SU-DHL-6 (cell line): ENCODE measurements around the gene PCDHAC1.

Experiments used
- H2AFZ ChIP-seq: fragments of 200-600 bp; sonication (generic); 2 replicates; pipeline ENCODE4 v1.6.1; 2014; ENCODE audit warnings: low read depth, mild to moderate bottlenecking, moderate library complexity, mixed read lengths, antibody characterized with exemption, low read length; ENCODE audit not compliant: severe bottlenecking
- H3F3A ChIP-seq: fragments of 200-600 bp; shearing (Covaris generic); 2 replicates; pipeline ENCODE4 v1.6.0; 2016; ENCODE audit warnings: antibody characterized with exemption, mild to moderate bottlenecking; ENCODE audit not compliant: insufficient read depth
- H3K27ac ChIP-seq: fragments of 200-600 bp; sonication (generic); 2 replicates; pipeline ENCODE4 v1.5.1; 2016; ENCODE audit warnings: low read depth, mild to moderate bottlenecking, low read length, moderate library complexity, mixed read lengths
- H3K27me3 ChIP-seq: fragments of 200-600 bp; sonication (generic), shearing (Covaris generic); 2 replicates; pipeline ENCODE4 v1.6.0; 2014; ENCODE audit warnings: mild to moderate bottlenecking, low read length
- H3K36me3 ChIP-seq: fragments of 200-600 bp; sonication (generic); 2 replicates; pipeline ENCODE4 v1.6.1; 2014; ENCODE audit warnings: mild to moderate bottlenecking, low read length, mixed read lengths
- H3K4me2 ChIP-seq: fragments of 300-600, 200-600 bp; shearing (Covaris generic), sonication (generic); 2 replicates; pipeline ENCODE4 v1.6.0; 2014; ENCODE audit warnings: low read length, low read depth, mild to moderate bottlenecking; ENCODE audit not compliant: poor library complexity, severe bottlenecking
- H3K4me3 ChIP-seq: fragments of 200-600 bp; sonication (generic); 2 replicates; pipeline ENCODE4 v1.5.1; 2014; ENCODE audit warnings: antibody characterized with exemption, low read length, mild to moderate bottlenecking, mixed read lengths; ENCODE audit not compliant: insufficient read depth, poor library complexity, severe bottlenecking
- H3K79me2 ChIP-seq: fragments of 200-600 bp; sonication (generic); 2 replicates; pipeline ENCODE4 v1.6.1; 2014; ENCODE audit warnings: mild to moderate bottlenecking, low read length, moderate library complexity; ENCODE audit not compliant: insufficient read depth
- H3K9ac ChIP-seq: fragments of 200-600 bp; sonication (generic); 2 replicates; pipeline ENCODE4 v1.7.0; 2014; ENCODE audit warnings: mild to moderate bottlenecking, low read length
- H3K9me2 ChIP-seq: fragments of 200-600 bp; sonication (generic); replicated peaks from 2 replicates; pipeline ENCODE4 v1.6.1; 2014; ENCODE audit warnings: low read length; ENCODE audit not compliant: insufficient read depth
- H3K9me3 ChIP-seq: fragments of 200-600 bp; sonication (generic); 2 replicates; pipeline ENCODE4 v1.6.1; 2014; ENCODE audit warnings: low read length, mixed read lengths; ENCODE audit not compliant: insufficient read depth
- H4K20me1 ChIP-seq: fragments of 200-600 bp; sonication (generic); 2 replicates; pipeline ENCODE4 v1.6.1; 2014; ENCODE audit warnings: low read depth, mild to moderate bottlenecking, antibody characterized with exemption, low read length, moderate library complexity, mixed read lengths
- CTCF ChIP-seq: fragments of 200-600 bp; sonication (generic); IDR thresholded peaks from one replicate; pipeline ENCODE4 v1.5.1; 2017; ENCODE audit warnings: antibody characterized with exemption, mild to moderate bottlenecking, low read length, moderate library complexity; ENCODE audit not compliant: insufficient read depth, poor library complexity, severe bottlenecking
- EZH2phosphoT487 ChIP-seq: fragments of 200-600 bp; sonication (generic), shearing (Covaris generic); conservative IDR thresholded peaks from 2 replicates; pipeline ENCODE4 v1.6.1; 2018; ENCODE audit warnings: mild to moderate bottlenecking, antibody characterized with exemption, low read length, moderate library complexity, mixed read lengths

Gene PCDHAC1

GRCh38 chr5:140978983-140979382 lies 52.9 kb downstream of the PCDHAC1 start:
- TF ChIP-seq EZH2phosphoT487 (no peak), CTCF (no peak)
- no peaks in the 10 kb centered on the region for H3F3A ChIP-seq
- H3K9ac ChIP-seq, result no peak overlapping the region
- H2AFZ ChIP-seq, result no peak overlapping the region
- no peak overlapping the region for H3K4me2 ChIP-seq
- no peak overlapping the region for H3K4me3 ChIP-seq
- no peak overlapping the region for H3K27ac ChIP-seq
- H3K27me3 ChIP-seq, result no peaks in the 10 kb centered on the region
- no peaks in the 10 kb centered on the region for H3K79me2 ChIP-seq
- H3K9me2 ChIP-seq, result no peaks in the 10 kb centered on the region
- no peaks in the 10 kb centered on the region for H3K36me3 ChIP-seq
- H3K9me3 ChIP-seq, result no peaks in the 10 kb centered on the region
- no peaks in the 10 kb centered on the region for H4K20me1 ChIP-seq
